ENCODE data around the gene CDK5RAP3.

The CDK5RAP3 gene

GRCh38 chr17:47952171-47953021 is 18.5 kb upstream of the CDK5RAP3 start:
- DNase-seq (no peak), ATAC-seq (ENCODE audit: insufficient read depth, low read depth) (no peak)
- TF ChIP-seq EZH2 (IDR thresholded peaks at IDR 0.05; ENCODE audit: borderline replicate concordance, low read depth, low read length, severe bottlenecking) (no peak), CTCF (IDR thresholded peaks at IDR 0.05; ENCODE audit: borderline replicate concordance, extremely low read depth, low read length, poor library complexity, severe bottlenecking) (no peak)
- H3K27ac ChIP-seq (ENCODE audit: low read length), result no peak overlapping the region
- peaks cover 8% of the 10 kb centered on the region for H3K36me3 ChIP-seq (ENCODE audit: insufficient read depth, low read length)
- no peaks in the 10 kb centered on the region for H3K79me2 ChIP-seq (ENCODE audit: insufficient read depth, low read length)
- H2AFZ ChIP-seq (ENCODE audit: low read depth, low read length), result no peak overlapping the region
- H4K20me1 ChIP-seq (ENCODE audit: insufficient read depth, low read length), result no peaks in the 10 kb centered on the region
- H3K4me3 ChIP-seq (ENCODE audit: low read depth in 1 of 2, low read length in 2 of 2), result no peak overlapping the region
- H3K4me1 ChIP-seq (ENCODE audit: insufficient read depth, low read length), result peaks cover 10% of the 10 kb centered on the region; the same call in 1 of the 2 replicates
- no peaks in the 10 kb centered on the region for H3K27me3 ChIP-seq (ENCODE audit: insufficient read depth, low read length, poor library complexity)
- H3K9ac ChIP-seq (ENCODE audit: low read depth, low read length), result no peak overlapping the region
- H3K9me3 ChIP-seq (ENCODE audit: insufficient read depth, low read length, severe bottlenecking), result no peaks in the 10 kb centered on the region
- H3K4me2 ChIP-seq (ENCODE audit: insufficient read depth, low read length), result no peak overlapping the region

GRCh38 chr17:47953909-47954308 is 17.0 kb upstream of the CDK5RAP3 start:
- no peak overlapping the region for H3K9ac ChIP-seq (ENCODE audit: low read depth, low read length)
- H3K36me3 ChIP-seq (ENCODE audit: insufficient read depth, low read length), result 0 out of 2 replicates have a peak, but pooled peaks cover 2% of the 10 kb centered on the region
- no peaks in the 10 kb centered on the region for H3K79me2 ChIP-seq (ENCODE audit: insufficient read depth, low read length)
- H3K4me3 ChIP-seq (ENCODE audit: low read depth in 1 of 2, low read length in 2 of 2), result no peak overlapping the region
- H4K20me1 ChIP-seq (ENCODE audit: insufficient read depth, low read length), result no peaks in the 10 kb centered on the region
- DNase-seq, result no peak
- H3K9me3 ChIP-seq (ENCODE audit: insufficient read depth, low read length, severe bottlenecking), result no peaks in the 10 kb centered on the region
- H3K4me1 ChIP-seq (ENCODE audit: insufficient read depth, low read length), result peaks cover 8% of the 10 kb centered on the region; the same call in 1 of the 2 replicates
- H2AFZ ChIP-seq (ENCODE audit: low read depth, low read length), result no peak overlapping the region
- no peaks in the 10 kb centered on the region for H3K27me3 ChIP-seq (ENCODE audit: insufficient read depth, low read length, poor library complexity)
- no peak for ATAC-seq (ENCODE audit: insufficient read depth, low read depth)
- TF ChIP-seq EZH2 (IDR thresholded peaks at IDR 0.05; ENCODE audit: borderline replicate concordance, low read depth, low read length, severe bottlenecking) (no peak), CTCF (IDR thresholded peaks at IDR 0.05; ENCODE audit: borderline replicate concordance, extremely low read depth, low read length, poor library complexity, severe bottlenecking) (no peak)
- H3K4me2 ChIP-seq (ENCODE audit: insufficient read depth, low read length), result no peak overlapping the region
- no peak overlapping the region for H3K27ac ChIP-seq (ENCODE audit: low read length)

GRCh38 chr17:47955497-47956461 is 15.1 kb upstream of the CDK5RAP3 start:
- Histone ChIP-seq H3K27me3 (ENCODE audit: insufficient read depth, low read length, poor library complexity) (no peaks in the 10 kb centered on the region), H3K4me1 (ENCODE audit: insufficient read depth, low read length) (no peaks in the 10 kb centered on the region), H3K4me3 (ENCODE audit: low read depth in 1 of 2, low read length in 2 of 2) (no peak overlapping the region), H4K20me1 (ENCODE audit: insufficient read depth, low read length) (no peaks in the 10 kb centered on the region), H3K27ac (ENCODE audit: low read length) (no peak overlapping the region), H2AFZ (ENCODE audit: low read depth, low read length) (no peak overlapping the region), H3K9me3 (ENCODE audit: insufficient read depth, low read length, severe bottlenecking) (no peaks in the 10 kb centered on the region), H3K79me2 (ENCODE audit: insufficient read depth, low read length) (no peaks in the 10 kb centered on the region), H3K36me3 (ENCODE audit: insufficient read depth, low read length) (no peaks in the 10 kb centered on the region), H3K4me2 (ENCODE audit: insufficient read depth, low read length) (no peak overlapping the region), H3K9ac (ENCODE audit: low read depth, low read length) (no peak overlapping the region)
- TF ChIP-seq EZH2 (IDR thresholded peaks at IDR 0.05; ENCODE audit: borderline replicate concordance, low read depth, low read length, severe bottlenecking), result no peak
- no peak for TF ChIP-seq CTCF (IDR thresholded peaks at IDR 0.05; ENCODE audit: borderline replicate concordance, extremely low read depth, low read length, poor library complexity, severe bottlenecking)
- DNase-seq (no peak), ATAC-seq (ENCODE audit: insufficient read depth, low read depth) (no peak)

All from DND-41 (cell line).